ENCODE measurements around the gene GALNT4.

The GALNT4 gene

GRCh38 chr12:89476232-89476631, 48.4 kb downstream of the GALNT4 start:
- no peak for DNase-seq (ENCODE audit: low read depth)
- no peak for TF ChIP-seq CTCF (IDR thresholded peaks at IDR 0.05; ENCODE audit: insufficient read depth, low read depth, low read length, missing control alignments)
- H3K4me3 ChIP-seq (ENCODE audit: low read length): no peak overlapping the region

GRCh38 chr12:89475203-89475990, 49.2 kb downstream of the GALNT4 start:
- DNase-seq (ENCODE audit: low read depth): no peak
- no peak overlapping the region for H3K4me3 ChIP-seq (ENCODE audit: low read length)
- TF ChIP-seq CTCF (IDR thresholded peaks at IDR 0.05; ENCODE audit: insufficient read depth, low read depth, low read length, missing control alignments): no peak

GRCh38 chr12:89474615-89475014, 50.0 kb downstream of the GALNT4 start:
- TF ChIP-seq CTCF (IDR thresholded peaks at IDR 0.05; ENCODE audit: insufficient read depth, low read depth, low read length, missing control alignments): no peak
- no peak for DNase-seq (ENCODE audit: low read depth)
- H3K4me3 ChIP-seq (ENCODE audit: low read length): no peak overlapping the region

All from epithelial cell of esophagus (primary cell).